IPS-11a (cell line): Measurements from ENCODE around the gene GPC6.

ENCODE experiments used
- H3K4me3 ChIP-seq: one replicate; pipeline ENCODE4 v1.5.1; 2013; ENCODE audit warnings: low read depth, low read length, control low read depth

GPC6 gene

GRCh38 chr13:94309997-94310855 is 1083.6 kb downstream of the GPC6 start:
- no peak overlapping the region for H3K4me3 ChIP-seq

- no peak overlapping the region for H3K4me3 ChIP-seq
Measured at GRCh38 chr13:94311893-94312292, 1085.3 kb downstream of the GPC6 start.

- no peak overlapping the region for H3K4me3 ChIP-seq
Measured at GRCh38 chr13:94312511-94313216, 1086.1 kb downstream of the GPC6 start.

GRCh38 chr13:94313321-94313910 is 1086.8 kb downstream of the GPC6 start:
- no peak overlapping the region for H3K4me3 ChIP-seq

DNA sequence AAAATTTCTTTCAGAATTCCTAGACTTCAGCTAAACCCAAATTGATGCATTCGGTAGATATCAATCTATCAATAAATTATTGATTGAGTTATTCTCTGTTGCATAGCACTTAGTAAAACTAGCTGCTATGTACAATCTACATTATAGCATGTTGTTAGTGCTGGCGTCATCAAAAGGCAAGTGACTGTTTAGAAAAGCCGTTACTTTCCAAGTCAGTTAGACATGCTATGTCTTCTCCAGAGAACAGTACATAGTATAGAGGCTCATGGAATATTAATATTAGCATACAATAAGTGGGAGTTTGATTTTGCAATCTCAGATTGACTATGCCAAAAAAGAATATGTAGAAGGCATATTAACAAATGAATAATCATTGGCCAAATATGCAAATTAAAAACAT is 1087.3 kb downstream of the GPC6 start:
- H3K4me3 ChIP-seq = no peak overlapping the region

DNA sequence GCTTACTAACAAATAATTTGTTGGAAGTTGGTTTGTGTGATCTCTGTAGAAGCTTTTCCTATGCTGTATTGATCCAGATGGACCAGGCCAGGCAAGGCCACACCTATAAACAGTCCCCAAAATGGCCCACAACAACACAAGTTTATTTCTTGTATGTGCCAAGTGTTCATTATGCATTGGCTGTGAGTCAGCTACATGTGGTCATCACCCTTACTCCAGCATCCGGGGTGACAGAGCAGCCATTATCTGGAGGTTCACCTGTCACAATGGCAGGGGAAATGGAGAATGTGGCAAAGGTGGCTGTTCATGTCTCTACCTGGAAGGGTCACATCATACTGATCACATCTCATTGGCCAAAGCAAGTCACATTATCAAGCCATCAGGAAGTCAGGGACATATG is 1088.6 kb downstream of the GPC6 start:
- no peak overlapping the region for H3K4me3 ChIP-seq

- H3K4me3 ChIP-seq = no peak overlapping the region
Measured at GRCh38 chr13:94317063-94317491, 1090.5 kb downstream of the GPC6 start.

DNA sequence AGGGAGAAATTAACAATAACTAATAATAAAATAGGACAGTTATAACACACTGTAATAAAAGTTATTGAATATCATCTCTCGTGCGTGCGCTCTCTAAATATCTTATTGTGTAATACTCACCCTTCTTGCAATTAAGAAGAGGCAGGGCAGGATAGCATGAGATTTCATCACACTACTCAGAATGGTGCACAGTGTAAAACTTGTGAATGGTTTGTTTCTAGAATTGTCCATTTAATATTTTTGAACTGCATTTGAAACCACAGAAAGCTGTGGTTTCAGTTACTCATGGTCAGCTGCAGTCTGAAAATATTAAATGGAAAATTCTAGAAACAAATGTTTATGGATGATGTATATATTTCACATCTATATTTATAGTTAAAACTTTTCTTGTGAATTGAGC is 1091.8 kb downstream of the GPC6 start:
- H3K4me3 ChIP-seq = no peak overlapping the region

- no peak overlapping the region for H3K4me3 ChIP-seq
Measured at GRCh38 chr13:94319501-94319900, 1092.9 kb downstream of the GPC6 start.

DNA sequence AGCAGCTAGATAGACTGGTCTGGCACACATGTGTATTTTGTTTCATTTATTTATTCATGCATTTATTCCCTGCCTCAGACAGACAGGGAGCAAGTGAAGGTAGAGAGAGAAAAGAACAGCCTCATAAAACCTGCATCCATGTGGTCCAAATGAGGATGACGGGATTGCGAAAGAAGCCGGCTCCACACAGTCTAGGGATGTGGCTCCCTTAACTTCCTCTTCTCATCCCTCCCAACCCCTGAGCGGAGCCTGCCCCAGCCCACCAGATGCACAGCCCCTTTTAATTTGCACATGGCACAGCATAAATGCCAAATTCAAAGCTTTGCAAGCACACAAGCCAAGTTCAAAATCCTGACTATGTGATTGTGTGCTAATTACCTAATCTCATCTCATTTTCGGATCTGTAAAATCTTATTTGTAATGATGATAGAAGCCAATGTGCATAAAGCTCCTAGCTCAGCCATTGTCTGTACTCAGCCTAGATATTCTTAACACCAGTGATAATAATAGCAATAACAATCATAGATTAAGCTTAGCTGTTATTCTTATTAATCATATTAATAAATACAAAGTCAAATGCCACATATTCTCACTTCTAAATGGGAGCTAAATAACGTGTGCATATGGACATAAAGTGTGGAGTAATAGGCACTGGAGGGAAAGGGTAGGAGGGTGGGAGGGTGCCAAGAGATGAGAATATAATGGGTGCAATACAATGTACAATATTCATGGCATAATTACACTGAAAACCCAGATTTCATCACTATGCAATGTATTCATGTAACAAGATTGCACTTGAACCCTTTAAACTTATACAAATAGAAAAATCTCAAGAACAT is 1096.5 kb downstream of the GPC6 start:
- no peak overlapping the region for H3K4me3 ChIP-seq

DNA sequence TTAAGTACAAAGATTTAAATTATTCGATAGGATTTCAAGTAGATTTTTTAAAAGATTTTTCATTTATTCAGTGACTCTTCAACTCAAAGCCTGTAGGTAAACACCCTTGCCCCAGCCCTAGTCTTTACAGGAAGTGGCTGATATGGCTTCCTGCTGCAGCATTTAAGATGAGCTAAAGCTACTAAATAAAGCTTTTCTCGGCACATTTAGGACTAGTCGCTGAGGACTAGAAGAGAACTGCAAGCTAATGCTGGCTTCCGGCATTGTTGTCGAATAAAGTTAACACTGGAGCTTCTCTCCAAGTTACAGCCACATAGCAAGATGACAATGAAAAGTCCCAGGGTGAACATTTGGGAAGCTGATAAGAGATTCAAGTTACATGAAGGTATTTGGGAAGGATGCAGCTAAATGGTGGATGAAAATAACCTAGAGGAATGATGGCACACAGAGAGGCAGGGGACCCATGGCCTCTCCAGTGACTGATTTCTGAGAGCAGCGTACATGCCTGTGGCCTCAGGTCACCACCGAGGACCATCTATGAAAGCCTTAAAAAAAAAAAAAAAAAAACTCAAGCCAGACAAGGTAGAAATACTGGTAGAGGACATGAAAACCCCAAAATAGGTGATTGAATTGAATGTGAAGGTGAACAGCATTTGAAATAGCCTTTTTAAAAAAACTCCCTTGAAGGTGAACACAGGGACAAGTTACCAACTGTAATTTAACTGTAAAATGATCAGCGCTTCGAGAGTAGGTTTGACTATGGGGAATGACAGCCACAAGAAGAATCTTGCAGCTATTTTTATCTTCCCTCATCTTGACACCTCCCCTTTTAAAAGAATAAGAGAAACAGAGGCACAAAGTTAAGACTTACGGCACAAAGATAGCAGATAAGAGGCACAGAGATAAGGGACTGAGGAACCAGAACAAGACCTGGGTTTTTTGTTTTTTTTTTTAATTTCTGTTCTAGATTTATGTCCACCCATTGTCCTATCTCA is 1097.5 kb downstream of the GPC6 start:
- H3K4me3 ChIP-seq = no peak overlapping the region

DNA sequence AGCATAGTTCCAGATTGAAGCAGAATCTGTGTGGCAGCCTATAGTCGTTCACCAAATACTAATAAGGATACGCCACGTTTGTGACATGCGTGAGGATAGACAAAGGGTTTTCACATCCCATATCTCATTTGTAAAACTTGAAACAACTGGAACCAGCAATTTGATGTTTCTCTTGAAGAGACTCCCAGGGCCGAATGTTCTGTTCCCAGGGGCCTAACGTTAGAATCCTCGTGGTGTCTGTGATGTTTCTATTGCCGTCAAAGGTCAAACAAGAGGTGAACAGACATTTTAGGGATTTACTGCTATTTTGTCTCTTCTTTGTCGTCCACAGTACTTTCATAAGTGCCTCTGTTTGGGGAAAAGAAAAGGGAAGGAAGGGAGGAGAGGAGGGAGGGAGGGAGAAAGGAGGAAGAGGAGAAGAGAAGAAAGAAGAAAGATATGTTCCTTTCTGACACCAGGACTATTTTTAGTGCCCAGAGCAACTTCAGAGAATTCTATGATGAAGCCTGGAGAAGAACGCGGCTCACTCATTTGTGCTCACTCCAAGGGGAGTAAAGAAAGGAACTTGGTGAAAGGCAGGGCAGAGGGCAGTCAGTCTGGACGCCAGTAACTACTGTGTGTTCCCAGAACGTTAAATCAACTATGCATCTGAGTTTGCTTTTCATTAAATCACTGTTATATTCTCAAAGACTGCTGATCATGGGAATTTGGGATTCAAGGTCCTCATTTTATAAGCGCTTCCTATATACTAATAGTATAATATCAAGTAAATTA is 1098.3 kb downstream of the GPC6 start:
- no peak overlapping the region for H3K4me3 ChIP-seq

GRCh38 chr13:94325650-94326049 is 1099.0 kb downstream of the GPC6 start:
- no peak overlapping the region for H3K4me3 ChIP-seq

GRCh38 chr13:94327318-94327717 is 1100.7 kb downstream of the GPC6 start:
- no peak overlapping the region for H3K4me3 ChIP-seq

- H3K4me3 ChIP-seq = no peak overlapping the region
Measured at GRCh38 chr13:94328381-94329041, 1101.9 kb downstream of the GPC6 start.

- H3K4me3 ChIP-seq = no peak overlapping the region
Measured at GRCh38 chr13:94329277-94329676, 1102.7 kb downstream of the GPC6 start.

GRCh38 chr13:94329754-94330551 is 1103.3 kb downstream of the GPC6 start:
- no peak overlapping the region for H3K4me3 ChIP-seq
